GM18517 (cell line): ENCODE results near the gene CELF1.

Experiments used
- ATAC-seq: cut with Tn5 transposase; IDR thresholded peaks from one replicate; pipeline ENCODE4 v1.9.1; 2021; ENCODE audit warnings: mild to moderate bottlenecking, moderate library complexity; ENCODE audit not compliant: unreplicated experiment

CELF1 gene

GRCh38 chr11:47552566-47553405, at the start of gene CELF1:
Gene CELF1, minus strand, starts transcription at chr11:47553132. Its CDS starts 53,609 bp downstream, at chr11:47499523.
- peak; percentile 81 for ATAC-seq

GRCh38 chr11:47599902-47600301, 47.0 kb upstream of the CELF1 start:
- ATAC-seq, result no peak

GRCh38 chr11:47595967-47596366, 43.0 kb upstream of the CELF1 start:
- ATAC-seq, result no peak

- no peak for ATAC-seq
Measured at GRCh38 chr11:47595029-47595428, 42.1 kb upstream of the CELF1 start.

GRCh38 chr11:47593934-47594855, 41.3 kb upstream of the CELF1 start, which contains the start of gene C1QTNF4:
Gene C1QTNF4, minus strand, starts transcription at chr11:47594411. Its CDS starts 3,601 bp downstream, at chr11:47590810.
- ATAC-seq, result no peak

- no peak for ATAC-seq
Measured at GRCh38 chr11:47593492-47593933, 40.6 kb upstream of the CELF1 start.

GRCh38 chr11:47592970-47593369, 40.0 kb upstream of the CELF1 start:
- no peak for ATAC-seq

- ATAC-seq, result no peak
Measured at GRCh38 chr11:47592251-47592650, 39.3 kb upstream of the CELF1 start.

- ATAC-seq, result no peak
Measured at GRCh38 chr11:47591764-47592163, 38.8 kb upstream of the CELF1 start.

GRCh38 chr11:47589977-47590861, 37.3 kb upstream of the CELF1 start:
- ATAC-seq, result no peak

GRCh38 chr11:47589584-47589976, 36.6 kb upstream of the CELF1 start:
- ATAC-seq, result no peak

- ATAC-seq, result no peak
Measured at GRCh38 chr11:47589118-47589517, 36.2 kb upstream of the CELF1 start.

GRCh38 chr11:47587723-47588326, 34.9 kb upstream of the CELF1 start:
- ATAC-seq, result no peak

- ATAC-seq, result no peak
Measured at GRCh38 chr11:47587039-47587716, 34.2 kb upstream of the CELF1 start.

GRCh38 chr11:47586098-47586855, 33.3 kb upstream of the CELF1 start, which contains the start of gene FAM180B:
Gene FAM180B, plus strand, starts transcription at chr11:47586678. Its CDS starts 91 bp downstream, at chr11:47586769.
- no peak for ATAC-seq

GRCh38 chr11:47583844-47584243, 30.9 kb upstream of the CELF1 start:
- no peak for ATAC-seq

GRCh38 chr11:47578524-47579494, 25.9 kb upstream of the CELF1 start, which contains the start of the genes KBTBD4 and NDUFS3:
Gene KBTBD4, minus strand, starts transcription at chr11:47578970. Its CDS starts 19 bp downstream, at chr11:47578951.
Gene NDUFS3, plus strand, starts transcription at chr11:47579074. Its CDS starts 18 bp downstream, at chr11:47579092.
- ATAC-seq, result peak; percentile 88
